IMR-90 (cell line): ENCODE data around the gene CAMKMT. TPM values are rescaled to one million over a fixed set of nuclear protein-coding genes. Genes with fewer than 3 reads are reported as not detected.

Experiments
- ATAC-seq: fragments of 200-7000 bp; cut with Tn5 transposase; 2 replicates; pipeline ENCODE4 v1.9.1; 2020; ENCODE audit warnings: low read depth, mild to moderate bottlenecking, moderate library complexity
- BruUV-seq: library from RNA; stranded (reverse); fragments of 400-500 nt; replicated peaks from 2 replicates; lab custom pipeline; 2021; lab: Mats Ljungman, UMichigan
- CTCF ChIA-PET: fragments of 300-600 bp; formaldehyde crosslinking; extraction: SDS; loops from one replicate; lab custom pipeline; 2021; ENCODE audit warnings: antibody characterized with exemption; lab: Yijun Ruan, JAX
- POLR2A ChIA-PET: fragments of 300-600 bp; sonication (Branson Sonifier 250); formaldehyde crosslinking; loops from one replicate; lab custom pipeline; 2022; ENCODE audit warnings: antibody characterized with exemption; ENCODE audit not compliant: unreplicated experiment; lab: Charles Lee
- DNase-seq: peaks from one replicate; pipeline ENCODE4 v3.0.0; 2013
- H2AFZ ChIP-seq: replicated peaks from 2 replicates; pipeline ENCODE3; 2013; ENCODE audit warnings: low read length, mild to moderate bottlenecking; ENCODE audit not compliant: poor library complexity
- H2AK5ac ChIP-seq: 2 replicates; pipeline ENCODE4 v1.6.1; 2013; ENCODE audit warnings: low read depth, low read length, inconsistent platforms
- H2AK9ac ChIP-seq: replicated peaks from 2 replicates; pipeline ENCODE3; 2013; ENCODE audit warnings: mild to moderate bottlenecking, low read depth, low read length, moderate library complexity; ENCODE audit not compliant: poor library complexity
- H2BK120ac ChIP-seq: 2 replicates; pipeline ENCODE4 v1.6.1; 2013; ENCODE audit warnings: low read depth, low read length, inconsistent platforms
- H2BK15ac ChIP-seq: 3 replicates; pipeline ENCODE4 v1.6.1; 2013; ENCODE audit warnings: low read depth, low read length, inconsistent platforms
- H2BK20ac ChIP-seq: 2 replicates; pipeline ENCODE4 v1.6.1; 2013; ENCODE audit warnings: low read depth, mild to moderate bottlenecking, inconsistent platforms, low read length, moderate library complexity
- H2BK5ac ChIP-seq: 2 replicates; pipeline ENCODE4 v1.6.1; 2013; ENCODE audit warnings: mild to moderate bottlenecking, low read depth, low read length, inconsistent platforms; ENCODE audit not compliant: poor library complexity, severe bottlenecking
- H3K14ac ChIP-seq: replicated peaks from 2 replicates; pipeline ENCODE4 v1.6.1; 2013; ENCODE audit warnings: low read depth, low read length, inconsistent platforms
- H3K18ac ChIP-seq: 2 replicates; pipeline ENCODE4 v1.6.1; 2013; ENCODE audit warnings: low read depth, low read length, control low read depth
- H3K23ac ChIP-seq: 2 replicates; pipeline ENCODE4 v1.6.1; 2013; ENCODE audit warnings: low read depth, low read length, inconsistent platforms
- H3K27ac ChIP-seq: 2 replicates; pipeline ENCODE4 v1.5.1; 2013; ENCODE audit warnings: mild to moderate bottlenecking, control low read depth, low read length; ENCODE audit not compliant: insufficient read depth
- H3K27me3 ChIP-seq: 2 replicates; pipeline ENCODE4 v1.6.1; 2013; ENCODE audit warnings: low read length; ENCODE audit not compliant: control insufficient read depth, insufficient read depth
- H3K36me3 ChIP-seq: 2 replicates; pipeline ENCODE4 v1.6.1; 2013; ENCODE audit warnings: low read length, mixed read lengths; ENCODE audit not compliant: control insufficient read depth, insufficient read depth
- H3K4ac ChIP-seq: 2 replicates; pipeline ENCODE4 v1.6.1; 2013; ENCODE audit warnings: low read depth, low read length, inconsistent platforms
- H3K4me1 ChIP-seq: 2 replicates; pipeline ENCODE4 v1.6.1; 2013; ENCODE audit warnings: low read length, mixed read lengths; ENCODE audit not compliant: control insufficient read depth, insufficient read depth
- H3K4me2 ChIP-seq: 2 replicates; pipeline ENCODE4 v1.6.1; 2013; ENCODE audit warnings: low read depth, mild to moderate bottlenecking, control low read depth, low read length, moderate library complexity
- H3K4me3 ChIP-seq: 2 replicates; pipeline ENCODE4 v1.5.1; 2013; ENCODE audit warnings: low read depth, mild to moderate bottlenecking, control low read depth, low read length, moderate library complexity; ENCODE audit not compliant: insufficient read depth
- H3K56ac ChIP-seq: 2 replicates; pipeline ENCODE4 v1.6.1; 2013; ENCODE audit warnings: low read length, inconsistent platforms; ENCODE audit not compliant: insufficient read depth; ENCODE audit errors: extremely low read depth
- H3K79me1 ChIP-seq, 2 experiments: 2 replicates each; pipeline ENCODE4 v1.6.1; 2013; ENCODE audit warnings: low read length in 2 of 2, inconsistent platforms in 1 of 2, low read depth in 1 of 2
- H3K9ac ChIP-seq: 2 replicates; pipeline ENCODE4 v1.6.1; 2013; ENCODE audit warnings: low read depth, low read length, control low read depth
- H3K9me1 ChIP-seq: 2 replicates; pipeline ENCODE4 v1.6.1; 2013; ENCODE audit warnings: low read length, inconsistent platforms; ENCODE audit not compliant: insufficient read depth
- H3K9me3 ChIP-seq: 2 replicates; pipeline ENCODE4 v1.6.1; 2013; ENCODE audit warnings: low read length; ENCODE audit not compliant: control insufficient read depth, insufficient read depth
- H4K20me1 ChIP-seq: 2 replicates; pipeline ENCODE4 v1.6.1; 2013; ENCODE audit warnings: low read length, inconsistent platforms; ENCODE audit not compliant: insufficient read depth
- H4K5ac ChIP-seq: 2 replicates; pipeline ENCODE4 v1.6.1; 2013; ENCODE audit warnings: mild to moderate bottlenecking, low read depth, low read length, control low read depth
- H4K8ac ChIP-seq, 2 experiments: 2 replicates each; pipeline ENCODE4 v1.6.1; 2013; ENCODE audit warnings: low read depth in 2 of 2, low read length in 2 of 2, control low read depth in 1 of 2, inconsistent platforms in 1 of 2
- H4K91ac ChIP-seq: 2 replicates; pipeline ENCODE4 v1.6.1; 2013; ENCODE audit warnings: low read depth, low read length, inconsistent platforms; ENCODE audit not compliant: insufficient read depth
- CHD1 ChIP-seq: IDR thresholded peaks from 2 replicates; pipeline ENCODE4 v1.6.1; 2012; ENCODE audit warnings: low read depth, low read length, improper control_type of control experiment
- MAFK ChIP-seq: IDR thresholded peaks from 2 replicates; pipeline ENCODE4 v1.6.1; 2012; ENCODE audit warnings: low read depth, low read length, improper control_type of control experiment
- NFE2L2 ChIP-seq: fragments of 150-350 bp; IDR thresholded peaks from 2 replicates; pipeline ENCODE4 v1.6.1; 2016; ENCODE audit warnings: low read depth, mild to moderate bottlenecking, low read length
- POLR2A ChIP-seq: IDR thresholded peaks from 2 replicates; pipeline ENCODE4 v1.6.1; 2012; ENCODE audit warnings: mild to moderate bottlenecking, low read depth, low read length
- RCOR1 ChIP-seq: IDR thresholded peaks from 2 replicates; pipeline ENCODE4 v1.6.1; 2012; ENCODE audit warnings: mild to moderate bottlenecking, low read length, improper control_type of control experiment; ENCODE audit not compliant: insufficient replicate concordance
- WGBS, 2 experiments: methylation state at CpG; one replicate each; pipeline versions ENCODE4 v1.1.5 to v1.1.7; 2013; ENCODE audit warnings: missing lambda C conversion rate in 2 of 2; ENCODE audit not compliant: insufficient read length in 1 of 2; ENCODE audit errors: extremely low coverage in 2 of 2; 5-methylcytosine and 5-hydroxymethylcytosine counted together
- dilution Hi-C: fragments of 300-500 bp; cut with HindIII; formaldehyde crosslinking; loops from one replicate; pipeline ENCODE4 v1.14.3; 2018; ENCODE audit warnings: low sequenced_read_pairs; ENCODE audit not compliant: unreplicated experiment
- in situ Hi-C: fragments of 300-500 bp; cut with MboI; formaldehyde crosslinking; loops from 3 replicates; pipeline ENCODE4 v1.14.3; 2019; ENCODE audit warnings: low sequenced_read_pairs, inconsistent platforms, mixed read lengths
- intact Hi-C: fragments of 100-400 bp; cut with micrococcal nuclease; formaldehyde crosslinking; loops from 2 replicates; pipeline ENCODE4 v1.10.0; 2022
- polyA plus RNA-seq, 3 experiments: library from polyadenylated mRNA; depleted of rRNA; stranded (reverse); fragments of >200 nt; gene quantifications; 2 replicates each; pipeline ENCODE4 v1.2.3, GENCODE V29; 2012; ENCODE audit warnings: low replicate concordance in 1 of 3
- total RNA-seq: library from RNA; depleted of rRNA; stranded (reverse); fragments of >200 nt; gene quantifications from 2 replicates; pipeline ENCODE4 v1.2.3, GENCODE V29; 2012
- TF ChIP-seq, protein P1 (sequence below): conservative IDR thresholded peaks from 2 replicates; pipeline ENCODE4 v1.5.1; 2012; ENCODE audit warnings: mild to moderate bottlenecking, low read depth, low read length, improper control_type of control experiment

The CAMKMT gene
- total and polyA plus RNA-seq, 2 of the 4 experiments (the other 2 are of a cell fraction): 4.4 to 6.8 TPM

DNA sequence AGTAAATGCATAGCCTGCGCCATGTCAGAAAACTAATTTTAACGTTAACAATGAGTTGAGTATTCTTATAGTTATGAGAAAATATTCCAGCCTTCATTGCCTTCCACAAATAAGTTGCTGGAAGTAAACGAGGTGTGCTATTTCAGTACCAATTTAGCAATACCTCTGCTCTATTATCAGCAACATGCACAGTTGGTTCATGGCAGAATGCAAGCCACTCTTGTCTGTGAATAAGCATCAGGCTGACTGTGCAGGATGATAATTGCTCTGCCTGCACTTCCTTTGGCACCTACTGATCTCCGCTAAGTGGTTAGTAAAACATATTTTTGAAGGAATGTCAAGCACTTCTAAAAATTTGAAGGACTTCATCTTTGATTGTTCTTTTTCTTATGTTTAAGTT, 317.8 kb downstream of the CAMKMT start:
- POLR2A ChIA-PET: no interaction called here
- H3K18ac ChIP-seq: no peak overlapping the region

More for the DNA sequence above, 317.8 kb downstream of the CAMKMT start:
- no peak overlapping the region for H2BK15ac ChIP-seq
- no peak for ATAC-seq
- H3K27ac ChIP-seq: no peak overlapping the region
- no peak overlapping the region for H3K4ac ChIP-seq
- no peak overlapping the region for H3K56ac ChIP-seq
- H4K20me1 ChIP-seq: no peaks in the 10 kb centered on the region
- H3K9me1 ChIP-seq: no peaks in the 10 kb centered on the region
- no peak overlapping the region for H2BK5ac ChIP-seq
- no peak overlapping the region for H2AK5ac ChIP-seq
- no peaks in the 10 kb centered on the region; the same call in 1 of the 2 replicates for H3K27me3 ChIP-seq
- TF ChIP-seq MAFK (no peak), POLR2A (no peak), RCOR1 (no peak), NFE2L2 (no peak), CHD1 (no peak)
- TF ChIP-seq, protein P1, sequence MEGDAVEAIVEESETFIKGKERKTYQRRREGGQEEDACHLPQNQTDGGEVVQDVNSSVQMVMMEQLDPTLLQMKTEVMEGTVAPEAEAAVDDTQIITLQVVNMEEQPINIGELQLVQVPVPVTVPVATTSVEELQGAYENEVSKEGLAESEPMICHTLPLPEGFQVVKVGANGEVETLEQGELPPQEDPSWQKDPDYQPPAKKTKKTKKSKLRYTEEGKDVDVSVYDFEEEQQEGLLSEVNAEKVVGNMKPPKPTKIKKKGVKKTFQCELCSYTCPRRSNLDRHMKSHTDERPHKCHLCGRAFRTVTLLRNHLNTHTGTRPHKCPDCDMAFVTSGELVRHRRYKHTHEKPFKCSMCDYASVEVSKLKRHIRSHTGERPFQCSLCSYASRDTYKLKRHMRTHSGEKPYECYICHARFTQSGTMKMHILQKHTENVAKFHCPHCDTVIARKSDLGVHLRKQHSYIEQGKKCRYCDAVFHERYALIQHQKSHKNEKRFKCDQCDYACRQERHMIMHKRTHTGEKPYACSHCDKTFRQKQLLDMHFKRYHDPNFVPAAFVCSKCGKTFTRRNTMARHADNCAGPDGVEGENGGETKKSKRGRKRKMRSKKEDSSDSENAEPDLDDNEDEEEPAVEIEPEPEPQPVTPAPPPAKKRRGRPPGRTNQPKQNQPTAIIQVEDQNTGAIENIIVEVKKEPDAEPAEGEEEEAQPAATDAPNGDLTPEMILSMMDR: no peak
- no peak overlapping the region for H4K91ac ChIP-seq
- no peak overlapping the region for H3K9ac ChIP-seq
- no peak overlapping the region for H3K4me2 ChIP-seq
- CTCF ChIA-PET: no interaction called here
- no peaks in the 10 kb centered on the region for H3K79me1 ChIP-seq
- DNase-seq: no peak
- no peaks in the 10 kb centered on the region for H3K36me3 ChIP-seq
- H2AK9ac ChIP-seq: no peak overlapping the region
- WGBS, 2 experiments: no CpG with 5 or more reads among the region's 4 CpGs
- in situ Hi-C loops: no loop called here
- H2BK120ac ChIP-seq: no peak overlapping the region
- intact Hi-C loops: no loop called here
- H4K8ac ChIP-seq: no peak overlapping the region
- H2AFZ ChIP-seq: no peak overlapping the region
- no peak overlapping the region for H2BK20ac ChIP-seq
- no peaks in the 10 kb centered on the region for H3K9me3 ChIP-seq
- no peak overlapping the region for H3K14ac ChIP-seq
- H4K5ac ChIP-seq: no peak overlapping the region
- BruUV-seq: no TSS peak
- peaks cover 3% of the 10 kb centered on the region; the same call in 1 of the 2 replicates for H3K4me1 ChIP-seq
- no peak overlapping the region for H3K23ac ChIP-seq
- dilution Hi-C loops: no loop called here
- H3K4me3 ChIP-seq: no peak overlapping the region
